Neural cell (in vitro differentiated cells): ENCODE results near the gene MTMR12. TPM values are rescaled to one million over a fixed set of nuclear protein-coding genes. Genes with fewer than 3 reads are reported as not detected.
"Not testable (repeated sequence)": the region's sequence is repeated elsewhere in the genome, so short reads cannot be mapped to it uniquely, and the experiment has no call there.

Source experiments
- H2AFZ ChIP-seq: fragments of 200-600, 300-800 bp; sonication (generic), shearing (Covaris generic); 2 replicates; pipeline ENCODE4 v1.6.0; 2014; ENCODE audit warnings: low read depth, mild to moderate bottlenecking, antibody characterized with exemption, low read length, moderate library complexity
- H3F3A ChIP-seq: fragments of 200-600 bp; shearing (Covaris generic); 2 replicates; pipeline ENCODE4 v1.6.1; 2016; ENCODE audit warnings: mild to moderate bottlenecking, moderate library complexity, mixed read lengths, antibody characterized with exemption, low read length; ENCODE audit not compliant: insufficient read depth, poor library complexity, severe bottlenecking
- H3K27ac ChIP-seq: fragments of 200-600, 300-800 bp; sonication (generic), shearing (Covaris generic); 2 replicates; pipeline ENCODE4 v1.5.1; 2014; ENCODE audit warnings: mild to moderate bottlenecking, low read length, moderate library complexity
- H3K27me3 ChIP-seq: fragments of 300-800, 200-600 bp; sonication (generic), shearing (Covaris generic); 2 replicates; pipeline ENCODE4 v1.6.0; 2014; ENCODE audit warnings: mild to moderate bottlenecking, low read depth, low read length, moderate library complexity; ENCODE audit not compliant: insufficient read depth
- H3K36me3 ChIP-seq: fragments of 300-800, 200-600 bp; sonication (generic), shearing (Covaris generic); 2 replicates; pipeline ENCODE4 v1.5.1; 2014; ENCODE audit warnings: mild to moderate bottlenecking, antibody characterized with exemption, low read length, moderate library complexity; ENCODE audit not compliant: insufficient read depth
- H3K4me2 ChIP-seq: fragments of 300-800, 200-600 bp; sonication (generic), shearing (Covaris generic); 2 replicates; pipeline ENCODE4 v1.6.0; 2014; ENCODE audit warnings: mild to moderate bottlenecking, low read length
- H3K4me3 ChIP-seq: fragments of 300-800, 200-600 bp; sonication (generic), shearing (Covaris generic); 2 replicates; pipeline ENCODE4 v1.5.1; 2014; ENCODE audit warnings: mild to moderate bottlenecking, low read length, moderate library complexity
- H3K79me2 ChIP-seq: fragments of 200-600 bp; shearing (Covaris generic); replicated peaks from 2 replicates; pipeline ENCODE4 v1.6.0; 2014; ENCODE audit warnings: mild to moderate bottlenecking, low read length, moderate library complexity; ENCODE audit not compliant: insufficient read depth
- H3K9ac ChIP-seq: fragments of 300-800, 200-600 bp; sonication (generic), shearing (Covaris generic); 2 replicates; pipeline ENCODE4 v1.6.1; 2016; ENCODE audit warnings: mild to moderate bottlenecking, low read length, mixed read lengths
- H3K9me2 ChIP-seq: fragments of 200-600 bp; shearing (Covaris generic); 2 replicates; pipeline ENCODE4 v1.6.1; 2016; ENCODE audit warnings: mild to moderate bottlenecking, low read length, mixed read lengths; ENCODE audit not compliant: insufficient read depth
- H3K9me3 ChIP-seq: fragments of 200-600, 300-800 bp; sonication (generic), shearing (Covaris generic); 2 replicates; pipeline ENCODE4 v1.6.1; 2016; ENCODE audit warnings: mild to moderate bottlenecking, mixed run types, low read length, moderate library complexity, mixed read lengths
- H4K20me1 ChIP-seq: fragments of 200-600 bp; shearing (Covaris generic); 2 replicates; pipeline ENCODE4 v1.6.1; 2016; ENCODE audit warnings: mild to moderate bottlenecking, mixed run types; ENCODE audit not compliant: insufficient read depth
- EP300 ChIP-seq: fragments of 450-650 bp; conservative IDR thresholded peaks from 2 replicates; pipeline ENCODE4 v1.6.1; 2014; ENCODE audit warnings: antibody characterized with exemption, mild to moderate bottlenecking, moderate library complexity; ENCODE audit not compliant: poor library complexity, severe bottlenecking
- EZH2 ChIP-seq: fragments of 200-600, 300-800 bp; shearing (Covaris generic), sonication (generic); IDR thresholded peaks from 2 replicates; pipeline ENCODE4 v1.6.1; 2014; ENCODE audit warnings: antibody characterized with exemption, low read length, borderline replicate concordance, mild to moderate bottlenecking; ENCODE audit not compliant: insufficient read depth, poor library complexity, severe bottlenecking
- MXI1 ChIP-seq: fragments of 450-650 bp; conservative IDR thresholded peaks from 2 replicates; pipeline ENCODE4 v1.6.1; 2014; ENCODE audit warnings: antibody characterized with exemption, mild to moderate bottlenecking; ENCODE audit not compliant: poor library complexity, severe bottlenecking
- POLR2AphosphoS5 ChIP-seq: IDR thresholded peaks from 2 replicates; pipeline ENCODE4 v1.6.1; 2012
- RAD21 ChIP-seq: fragments of 450-650 bp; conservative IDR thresholded peaks from 2 replicates; pipeline ENCODE4 v1.6.1; 2014; ENCODE audit warnings: antibody characterized with exemption, mild to moderate bottlenecking, moderate library complexity
- SMC3 ChIP-seq: fragments of 450-650 bp; conservative IDR thresholded peaks from 2 replicates; pipeline ENCODE4 v1.6.1; 2014; ENCODE audit warnings: antibody characterized with exemption, mild to moderate bottlenecking, moderate library complexity; ENCODE audit not compliant: poor library complexity
- TAF1 ChIP-seq: IDR thresholded peaks from 2 replicates; pipeline ENCODE4 v1.6.1; 2012; ENCODE audit warnings: low read depth
- polyA plus RNA-seq: library from polyadenylated mRNA; depleted of rRNA; stranded (reverse); fragments of >200 nt; gene quantifications from 2 replicates; pipeline ENCODE4 v1.2.3, GENCODE V29; 2014
- TF ChIP-seq, protein P1 (sequence below): IDR thresholded peaks from 2 replicates; pipeline ENCODE4 v1.6.1; 2012; ENCODE audit warnings: borderline replicate concordance
- TF ChIP-seq, protein P2 (sequence below): fragments of 450-650 bp; IDR thresholded peaks from 2 replicates; pipeline ENCODE4 v1.5.1; 2014; ENCODE audit warnings: antibody characterized with exemption, mild to moderate bottlenecking, moderate library complexity; ENCODE audit not compliant: poor library complexity, severe bottlenecking

MTMR12 gene
- polyA plus RNA-seq, 1 donor from 2014 or later = 13.5 TPM

DNA sequence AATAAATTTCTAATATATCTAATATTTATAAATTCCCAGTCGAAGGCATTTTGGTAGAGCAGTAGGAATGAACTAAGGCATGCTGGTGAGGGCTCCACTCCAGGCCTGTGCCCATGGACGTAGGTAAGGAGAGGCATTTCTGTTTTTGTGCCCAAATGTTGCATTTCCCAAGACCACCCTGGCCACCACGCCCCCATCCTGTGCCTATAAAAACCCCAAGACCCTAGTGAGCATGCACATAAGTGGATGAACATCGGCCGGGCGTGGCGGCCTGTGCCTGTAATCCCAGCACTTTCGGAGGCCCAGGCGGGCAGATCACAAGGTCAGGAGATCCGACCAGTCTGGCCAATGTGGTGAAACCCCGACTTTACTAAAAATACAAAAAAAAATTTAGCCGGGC is 10.1 kb upstream of the MTMR12 start:
- Histone ChIP-seq H3K27ac (no peak overlapping the region), H4K20me1 (no peaks in the 10 kb centered on the region)

DNA sequence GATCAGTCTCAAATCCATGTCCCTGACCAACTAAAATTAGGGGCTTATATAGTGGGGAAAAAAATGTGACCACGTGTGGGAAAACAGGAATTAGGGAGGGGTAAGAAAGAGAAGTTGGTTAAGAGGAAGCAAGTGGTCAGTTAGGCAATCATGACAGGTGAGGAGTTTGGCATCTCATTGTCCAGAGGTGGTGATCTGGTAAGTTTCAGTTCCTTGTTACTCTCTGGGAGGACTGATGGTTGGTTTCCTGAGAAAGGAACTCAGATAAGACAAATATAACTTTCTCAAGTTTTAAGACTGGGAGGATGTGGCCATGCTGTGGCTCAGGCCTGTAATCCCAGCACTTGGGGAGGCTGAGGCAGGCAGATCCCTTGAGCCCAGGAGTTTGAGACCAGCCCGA is 9.0 kb upstream of the MTMR12 start:
- H3K27ac ChIP-seq, H3K27me3 ChIP-seq, H4K20me1 ChIP-seq, H3K4me2 ChIP-seq, H3F3A ChIP-seq, H3K9me3 ChIP-seq, H3K9me2 ChIP-seq, H3K4me3 ChIP-seq, H3K9ac ChIP-seq, H3K79me2 ChIP-seq, H3K36me3 ChIP-seq, H2AFZ ChIP-seq: not testable (repeated sequence)

More for the DNA sequence above, 10.1 kb upstream of the MTMR12 start:
- no peak overlapping the region for H3K4me3 ChIP-seq
- H3F3A ChIP-seq = no peaks in the 10 kb centered on the region
- H3K9me3 ChIP-seq = no peaks in the 10 kb centered on the region
- no peak for TF ChIP-seq TAF1
- no peak for TF ChIP-seq RAD21
- no peak for TF ChIP-seq POLR2AphosphoS5
- TF ChIP-seq EZH2 = no peak
- TF ChIP-seq, protein P1, sequence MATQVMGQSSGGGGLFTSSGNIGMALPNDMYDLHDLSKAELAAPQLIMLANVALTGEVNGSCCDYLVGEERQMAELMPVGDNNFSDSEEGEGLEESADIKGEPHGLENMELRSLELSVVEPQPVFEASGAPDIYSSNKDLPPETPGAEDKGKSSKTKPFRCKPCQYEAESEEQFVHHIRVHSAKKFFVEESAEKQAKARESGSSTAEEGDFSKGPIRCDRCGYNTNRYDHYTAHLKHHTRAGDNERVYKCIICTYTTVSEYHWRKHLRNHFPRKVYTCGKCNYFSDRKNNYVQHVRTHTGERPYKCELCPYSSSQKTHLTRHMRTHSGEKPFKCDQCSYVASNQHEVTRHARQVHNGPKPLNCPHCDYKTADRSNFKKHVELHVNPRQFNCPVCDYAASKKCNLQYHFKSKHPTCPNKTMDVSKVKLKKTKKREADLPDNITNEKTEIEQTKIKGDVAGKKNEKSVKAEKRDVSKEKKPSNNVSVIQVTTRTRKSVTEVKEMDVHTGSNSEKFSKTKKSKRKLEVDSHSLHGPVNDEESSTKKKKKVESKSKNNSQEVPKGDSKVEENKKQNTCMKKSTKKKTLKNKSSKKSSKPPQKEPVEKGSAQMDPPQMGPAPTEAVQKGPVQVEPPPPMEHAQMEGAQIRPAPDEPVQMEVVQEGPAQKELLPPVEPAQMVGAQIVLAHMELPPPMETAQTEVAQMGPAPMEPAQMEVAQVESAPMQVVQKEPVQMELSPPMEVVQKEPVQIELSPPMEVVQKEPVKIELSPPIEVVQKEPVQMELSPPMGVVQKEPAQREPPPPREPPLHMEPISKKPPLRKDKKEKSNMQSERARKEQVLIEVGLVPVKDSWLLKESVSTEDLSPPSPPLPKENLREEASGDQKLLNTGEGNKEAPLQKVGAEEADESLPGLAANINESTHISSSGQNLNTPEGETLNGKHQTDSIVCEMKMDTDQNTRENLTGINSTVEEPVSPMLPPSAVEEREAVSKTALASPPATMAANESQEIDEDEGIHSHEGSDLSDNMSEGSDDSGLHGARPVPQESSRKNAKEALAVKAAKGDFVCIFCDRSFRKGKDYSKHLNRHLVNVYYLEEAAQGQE = no peak
- no peak for TF ChIP-seq MXI1
- TF ChIP-seq SMC3 = no peak
- TF ChIP-seq, protein P2, sequence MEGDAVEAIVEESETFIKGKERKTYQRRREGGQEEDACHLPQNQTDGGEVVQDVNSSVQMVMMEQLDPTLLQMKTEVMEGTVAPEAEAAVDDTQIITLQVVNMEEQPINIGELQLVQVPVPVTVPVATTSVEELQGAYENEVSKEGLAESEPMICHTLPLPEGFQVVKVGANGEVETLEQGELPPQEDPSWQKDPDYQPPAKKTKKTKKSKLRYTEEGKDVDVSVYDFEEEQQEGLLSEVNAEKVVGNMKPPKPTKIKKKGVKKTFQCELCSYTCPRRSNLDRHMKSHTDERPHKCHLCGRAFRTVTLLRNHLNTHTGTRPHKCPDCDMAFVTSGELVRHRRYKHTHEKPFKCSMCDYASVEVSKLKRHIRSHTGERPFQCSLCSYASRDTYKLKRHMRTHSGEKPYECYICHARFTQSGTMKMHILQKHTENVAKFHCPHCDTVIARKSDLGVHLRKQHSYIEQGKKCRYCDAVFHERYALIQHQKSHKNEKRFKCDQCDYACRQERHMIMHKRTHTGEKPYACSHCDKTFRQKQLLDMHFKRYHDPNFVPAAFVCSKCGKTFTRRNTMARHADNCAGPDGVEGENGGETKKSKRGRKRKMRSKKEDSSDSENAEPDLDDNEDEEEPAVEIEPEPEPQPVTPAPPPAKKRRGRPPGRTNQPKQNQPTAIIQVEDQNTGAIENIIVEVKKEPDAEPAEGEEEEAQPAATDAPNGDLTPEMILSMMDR = no peak
- no peak for TF ChIP-seq EP300
- no peak overlapping the region for H3K9ac ChIP-seq
- no peaks in the 10 kb centered on the region for H3K9me2 ChIP-seq
- no peak overlapping the region for H2AFZ ChIP-seq
- no peaks in the 10 kb centered on the region for H3K79me2 ChIP-seq
- no peak overlapping the region for H3K4me2 ChIP-seq
- H3K27me3 ChIP-seq = no peaks in the 10 kb centered on the region
- H3K36me3 ChIP-seq = no peaks in the 10 kb centered on the region

DNA sequence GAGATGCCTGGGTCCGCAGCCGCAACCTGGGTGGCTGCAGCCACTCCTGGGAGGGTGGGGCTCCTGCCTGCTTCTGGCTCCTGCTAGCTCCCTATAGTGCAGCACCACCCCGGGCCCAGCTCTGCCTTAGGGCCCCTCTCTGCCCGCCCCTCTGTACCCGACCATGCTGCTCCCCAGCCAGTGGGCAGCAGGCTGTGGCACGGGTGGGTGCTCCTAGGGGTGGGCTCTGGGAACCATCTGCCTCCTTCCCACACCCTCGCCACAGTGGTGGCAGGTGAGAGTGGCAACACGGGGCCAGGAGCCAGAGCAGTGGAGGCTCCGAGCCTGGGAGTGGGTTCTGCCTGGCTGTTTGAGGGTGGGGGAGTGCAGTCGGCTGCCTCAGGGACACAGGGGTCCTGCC is 7.8 kb upstream of the MTMR12 start:
- no peaks in the 10 kb centered on the region for H3K9me2 ChIP-seq
- H3K27ac ChIP-seq = no peak overlapping the region
- no peaks in the 10 kb centered on the region for H3K9me3 ChIP-seq
- H4K20me1 ChIP-seq = no peaks in the 10 kb centered on the region
- no peak overlapping the region for H3K4me3 ChIP-seq
- H3K79me2 ChIP-seq = no peaks in the 10 kb centered on the region
- H3K27me3 ChIP-seq = no peaks in the 10 kb centered on the region
- no peak overlapping the region for H3K4me2 ChIP-seq
- no peaks in the 10 kb centered on the region for H3F3A ChIP-seq
- TF ChIP-seq, protein P2 = no peak
- TF ChIP-seq TAF1 (no peak), POLR2AphosphoS5 (no peak), EP300 (no peak), MXI1 (no peak), SMC3 (no peak), RAD21 (no peak), EZH2 (no peak)
- TF ChIP-seq, protein P1 = no peak
- no peak overlapping the region for H2AFZ ChIP-seq
- no peaks in the 10 kb centered on the region for H3K36me3 ChIP-seq
- no peak overlapping the region for H3K9ac ChIP-seq
